Trophoblast cell (in vitro differentiated cells and primary cell): ENCODE results near the gene MYO7B.

Experiments used
- DNase-seq, 2 donors: peaks; one replicate each; pipeline ENCODE4 v3.0.0-alpha.2; 2016
- H2AFZ ChIP-seq: 2 replicates; pipeline ENCODE4 v1.6.1; 2013; ENCODE audit warnings: low read length, moderate library complexity, mild to moderate bottlenecking; ENCODE audit not compliant: insufficient read depth, poor library complexity
- H2AK5ac ChIP-seq: 2 replicates; pipeline ENCODE4 v1.6.1; 2013; ENCODE audit warnings: mild to moderate bottlenecking, low read length
- H2BK120ac ChIP-seq: 2 replicates; pipeline ENCODE4 v1.6.1; 2013; ENCODE audit warnings: low read length, mild to moderate bottlenecking, moderate library complexity; ENCODE audit not compliant: insufficient read depth, poor library complexity
- H2BK12ac ChIP-seq: 2 replicates; pipeline ENCODE4 v1.6.1; 2013; ENCODE audit warnings: mild to moderate bottlenecking, low read length, moderate library complexity
- H2BK5ac ChIP-seq: 2 replicates; pipeline ENCODE4 v1.6.1; 2013; ENCODE audit warnings: low read length, low read depth, moderate library complexity, mild to moderate bottlenecking; ENCODE audit not compliant: poor library complexity
- H3K14ac ChIP-seq: 2 replicates; pipeline ENCODE4 v1.6.1; 2013; ENCODE audit warnings: mild to moderate bottlenecking, low read length
- H3K18ac ChIP-seq: 2 replicates; pipeline ENCODE4 v1.6.1; 2013; ENCODE audit warnings: mild to moderate bottlenecking, low read length
- H3K23ac ChIP-seq: 2 replicates; pipeline ENCODE4 v1.6.1; 2013; ENCODE audit warnings: low read length
- H3K27ac ChIP-seq: 2 replicates; pipeline ENCODE4 v1.5.1; 2013; ENCODE audit warnings: low read depth, mild to moderate bottlenecking, inconsistent platforms, low read length, moderate library complexity
- H3K27me3 ChIP-seq: 2 replicates; pipeline ENCODE4 v1.6.1; 2013; ENCODE audit warnings: inconsistent platforms, mild to moderate bottlenecking, low read length, moderate library complexity; ENCODE audit not compliant: insufficient read depth
- H3K36me3 ChIP-seq, 2 experiments: 1 replicate in 1 of 2; 2 replicates in 1 of 2; pipeline ENCODE4 v1.6.1; 2013; ENCODE audit warnings: low read length in 2 of 2, mild to moderate bottlenecking in 2 of 2, moderate library complexity in 1 of 2; ENCODE audit not compliant: insufficient read depth in 2 of 2, control insufficient read depth in 1 of 2
- H3K4ac ChIP-seq: 2 replicates; pipeline ENCODE4 v1.6.1; 2013; ENCODE audit warnings: low read depth, mild to moderate bottlenecking, low read length, moderate library complexity
- H3K4me1 ChIP-seq, 2 experiments: 1 replicate in 1 of 2; 2 replicates in 1 of 2; pipeline ENCODE4 v1.6.1; 2013; ENCODE audit warnings: low read length in 2 of 2, mild to moderate bottlenecking in 2 of 2, moderate library complexity in 1 of 2; ENCODE audit not compliant: insufficient read depth in 2 of 2, control insufficient read depth in 1 of 2
- H3K4me2 ChIP-seq: 2 replicates; pipeline ENCODE4 v1.6.1; 2013; ENCODE audit warnings: inconsistent platforms, mild to moderate bottlenecking, low read length, moderate library complexity
- H3K4me3 ChIP-seq: 2 replicates; pipeline ENCODE4 v1.5.1; 2013; ENCODE audit warnings: mild to moderate bottlenecking, low read depth, low read length, inconsistent platforms
- H3K79me1 ChIP-seq: one replicate; pipeline ENCODE4 v1.6.1; 2013; ENCODE audit warnings: low read length
- H3K79me2 ChIP-seq: 2 replicates; pipeline ENCODE4 v1.6.1; 2013; ENCODE audit warnings: low read length, mild to moderate bottlenecking; ENCODE audit not compliant: control insufficient read depth, insufficient read depth, poor library complexity
- H3K9ac ChIP-seq: 2 replicates; pipeline ENCODE4 v1.6.1; 2013; ENCODE audit warnings: mild to moderate bottlenecking, low read length
- H3K9me3 ChIP-seq: 2 replicates; pipeline ENCODE4 v1.6.1; 2013; ENCODE audit warnings: low read depth, mild to moderate bottlenecking, control low read depth, inconsistent platforms, low read length; ENCODE audit not compliant: insufficient read depth
- H4K12ac ChIP-seq: 2 replicates; pipeline ENCODE4 v1.6.1; 2013; ENCODE audit warnings: low read depth, mild to moderate bottlenecking, low read length, moderate library complexity
- H4K8ac ChIP-seq: 2 replicates; pipeline ENCODE4 v1.6.1; 2013; ENCODE audit warnings: low read depth, mild to moderate bottlenecking, low read length, moderate library complexity
- H4K91ac ChIP-seq: one replicate; pipeline ENCODE4 v1.6.1; 2013; ENCODE audit warnings: low read depth, mild to moderate bottlenecking, low read length, moderate library complexity
- WGBS: extraction: QIAGEN DNeasy Blood & Tissue Kit; methylation state at CpG from one replicate; pipeline ENCODE4 v1.1.7; 2013; ENCODE audit warnings: missing lambda C conversion rate; ENCODE audit not compliant: insufficient read length, insufficient coverage; ENCODE audit errors: extremely low coverage; 5-methylcytosine and 5-hydroxymethylcytosine counted together

MYO7B gene

DNA sequence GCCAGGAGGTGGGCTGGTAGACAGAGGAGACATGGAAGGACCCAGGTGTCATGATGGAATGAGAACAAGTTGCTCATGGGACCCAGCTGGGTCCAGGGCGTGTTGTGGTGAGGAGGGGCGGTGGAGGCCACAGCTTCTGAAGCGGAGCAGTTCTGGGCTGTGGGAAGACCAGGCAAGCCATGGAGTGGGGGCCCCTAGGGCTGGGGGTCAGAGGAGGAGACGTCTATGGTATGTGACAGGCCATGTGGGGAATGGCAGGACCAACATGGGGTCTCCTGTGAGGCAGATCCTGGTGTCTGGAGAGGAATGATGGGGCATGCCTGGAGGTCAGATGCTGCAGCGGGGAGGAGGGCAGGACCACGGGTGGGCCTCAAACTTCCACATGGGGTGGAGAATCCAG is 16.9 kb downstream of the MYO7B start:
- Histone ChIP-seq H4K12ac (no peak overlapping the region), H2AK5ac (no peak overlapping the region), H3K4me1 (no peaks in the 10 kb centered on the region), H3K23ac (no peak overlapping the region), H3K27me3 (no peaks in the 10 kb centered on the region), H4K8ac (no peak overlapping the region), H3K27ac (no peak overlapping the region), H3K36me3 (no peaks in the 10 kb centered on the region), H3K4me2 (no peak overlapping the region), H3K18ac (no peak overlapping the region), H2AFZ (no peak overlapping the region), H2BK12ac (no peak overlapping the region), H2BK5ac (no peak overlapping the region), H3K79me1 (no peaks in the 10 kb centered on the region), H3K9me3 (no peaks in the 10 kb centered on the region), H4K91ac (no peak overlapping the region), H2BK120ac (no peak overlapping the region), H3K4me3 (no peak overlapping the region), H3K79me2 (no peaks in the 10 kb centered on the region), H3K14ac (no peak overlapping the region), H3K4ac (no peak overlapping the region), H3K9ac (no peak overlapping the region)
- no CpG with 5 or more reads among the region's 6 CpGs for WGBS
- no peak for DNase-seq

DNA sequence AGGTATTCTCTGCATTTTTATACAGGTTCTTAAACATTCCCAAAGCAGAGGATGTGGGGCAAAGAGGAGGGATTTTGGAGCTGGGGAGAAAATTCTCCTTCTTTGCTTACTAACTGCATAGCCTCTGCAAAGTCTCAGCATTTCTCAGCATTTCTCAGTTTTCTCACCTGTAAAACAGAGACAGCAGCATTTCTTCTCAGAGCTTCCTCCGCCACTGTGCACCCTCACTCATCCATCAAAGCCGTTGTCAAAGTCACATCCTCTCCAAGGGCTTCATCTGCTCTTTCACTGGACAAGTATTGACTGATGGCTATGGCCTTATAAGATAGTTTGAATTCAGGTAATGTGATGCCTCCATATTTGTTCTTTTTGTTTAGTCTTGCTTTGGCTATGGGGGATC is 17.4 kb downstream of the MYO7B start:
- H3K79me1 ChIP-seq: no peaks in the 10 kb centered on the region
- no peak overlapping the region for H3K14ac ChIP-seq
- no peak for DNase-seq
- H3K23ac ChIP-seq: no peak overlapping the region
- no peak overlapping the region for H3K4me3 ChIP-seq
- H3K27ac ChIP-seq: no peak overlapping the region
- H2BK5ac ChIP-seq: no peak overlapping the region
- H3K9ac ChIP-seq: no peak overlapping the region
- H3K27me3 ChIP-seq: no peaks in the 10 kb centered on the region
- H4K8ac ChIP-seq: no peak overlapping the region
- no peak overlapping the region for H2AFZ ChIP-seq
- H2BK12ac ChIP-seq: no peak overlapping the region
- no peaks in the 10 kb centered on the region for H3K4me1 ChIP-seq
- no peaks in the 10 kb centered on the region for H3K9me3 ChIP-seq
- no peak overlapping the region for H3K18ac ChIP-seq
- H4K91ac ChIP-seq: no peak overlapping the region
- no CpG with 5 or more reads among the region's 2 CpGs for WGBS
- no peaks in the 10 kb centered on the region for H3K36me3 ChIP-seq
- H3K4ac ChIP-seq: no peak overlapping the region
- H2AK5ac ChIP-seq: no peak overlapping the region
- H2BK120ac ChIP-seq: no peak overlapping the region
- H3K4me2 ChIP-seq: no peak overlapping the region
- no peaks in the 10 kb centered on the region for H3K79me2 ChIP-seq
- no peak overlapping the region for H4K12ac ChIP-seq

- Histone ChIP-seq H2AFZ (no peak overlapping the region), H2AK5ac (no peak overlapping the region), H3K4ac (no peak overlapping the region), H2BK5ac (no peak overlapping the region), H3K27me3 (no peaks in the 10 kb centered on the region), H3K4me2 (no peak overlapping the region), H3K4me1 (no peaks in the 10 kb centered on the region), H4K8ac (no peak overlapping the region), H3K18ac (no peak overlapping the region), H4K91ac (no peak overlapping the region), H3K27ac (no peak overlapping the region), H3K9ac (no peak overlapping the region), H2BK120ac (no peak overlapping the region), H3K79me2 (no peaks in the 10 kb centered on the region), H3K79me1 (no peaks in the 10 kb centered on the region), H3K4me3 (no peak overlapping the region), H4K12ac (no peak overlapping the region), H3K23ac (no peak overlapping the region), H3K9me3 (no peaks in the 10 kb centered on the region), H2BK12ac (no peak overlapping the region), H3K36me3 (no peaks in the 10 kb centered on the region), H3K14ac (no peak overlapping the region)
- DNase-seq: no peak
- no CpG with 5 or more reads among the region's 8 CpGs for WGBS
Observed at GRCh38 chr2:127558911-127559310, 23.4 kb downstream of the MYO7B start.

DNA sequence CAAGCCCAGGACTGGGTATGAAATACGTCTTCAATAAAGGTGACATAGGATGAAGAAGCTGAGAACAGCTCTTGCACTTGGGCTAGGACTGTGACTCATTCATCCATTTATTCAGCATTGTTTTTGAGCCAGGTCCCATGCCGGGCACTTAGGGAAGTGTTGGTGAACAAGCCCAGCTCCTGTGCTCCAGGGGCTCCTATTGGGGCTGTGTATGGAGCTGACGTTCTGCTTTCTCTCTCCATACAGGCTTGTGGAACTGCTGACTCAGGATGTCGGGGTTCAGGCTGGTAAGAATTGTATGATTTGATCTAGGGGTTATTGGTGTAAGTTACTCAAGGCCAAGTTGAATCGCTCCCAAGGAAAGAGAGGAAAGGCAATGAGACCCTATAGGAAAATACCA is 24.0 kb downstream of the MYO7B start:
- H3K4ac ChIP-seq: no peak overlapping the region
- H4K8ac ChIP-seq: no peak overlapping the region
- no peaks in the 10 kb centered on the region for H3K79me2 ChIP-seq
- no peak overlapping the region for H3K9ac ChIP-seq
- no peaks in the 10 kb centered on the region for H3K36me3 ChIP-seq
- H3K79me1 ChIP-seq: no peaks in the 10 kb centered on the region
- no peak overlapping the region for H2AFZ ChIP-seq
- no peak overlapping the region for H4K12ac ChIP-seq
- DNase-seq: no peak
- H2BK5ac ChIP-seq: no peak overlapping the region
- no peak overlapping the region for H2AK5ac ChIP-seq
- H3K23ac ChIP-seq: no peak overlapping the region
- no peaks in the 10 kb centered on the region for H3K4me1 ChIP-seq
- no peak overlapping the region for H3K14ac ChIP-seq
- no CpG with 5 or more reads among the region's 5 CpGs for WGBS
- no peak overlapping the region for H2BK120ac ChIP-seq
- H3K27me3 ChIP-seq: no peaks in the 10 kb centered on the region
- H3K27ac ChIP-seq: no peak overlapping the region
- no peak overlapping the region for H4K91ac ChIP-seq
- no peaks in the 10 kb centered on the region for H3K9me3 ChIP-seq
- H3K4me2 ChIP-seq: no peak overlapping the region
- H3K18ac ChIP-seq: no peak overlapping the region
- H3K4me3 ChIP-seq: no peak overlapping the region
- no peak overlapping the region for H2BK12ac ChIP-seq
